Measurements from ENCODE around the gene NSD2. TPM values are rescaled to one million over a fixed set of nuclear protein-coding genes. Genes with fewer than 3 reads are reported as not detected.
A peak's percentile ranks its signal among the peaks of the same experiment; 100 is the strongest.

The NSD2 gene
- total RNA-seq, 1 experiment from 2014 or later = 109 TPM

DNA sequence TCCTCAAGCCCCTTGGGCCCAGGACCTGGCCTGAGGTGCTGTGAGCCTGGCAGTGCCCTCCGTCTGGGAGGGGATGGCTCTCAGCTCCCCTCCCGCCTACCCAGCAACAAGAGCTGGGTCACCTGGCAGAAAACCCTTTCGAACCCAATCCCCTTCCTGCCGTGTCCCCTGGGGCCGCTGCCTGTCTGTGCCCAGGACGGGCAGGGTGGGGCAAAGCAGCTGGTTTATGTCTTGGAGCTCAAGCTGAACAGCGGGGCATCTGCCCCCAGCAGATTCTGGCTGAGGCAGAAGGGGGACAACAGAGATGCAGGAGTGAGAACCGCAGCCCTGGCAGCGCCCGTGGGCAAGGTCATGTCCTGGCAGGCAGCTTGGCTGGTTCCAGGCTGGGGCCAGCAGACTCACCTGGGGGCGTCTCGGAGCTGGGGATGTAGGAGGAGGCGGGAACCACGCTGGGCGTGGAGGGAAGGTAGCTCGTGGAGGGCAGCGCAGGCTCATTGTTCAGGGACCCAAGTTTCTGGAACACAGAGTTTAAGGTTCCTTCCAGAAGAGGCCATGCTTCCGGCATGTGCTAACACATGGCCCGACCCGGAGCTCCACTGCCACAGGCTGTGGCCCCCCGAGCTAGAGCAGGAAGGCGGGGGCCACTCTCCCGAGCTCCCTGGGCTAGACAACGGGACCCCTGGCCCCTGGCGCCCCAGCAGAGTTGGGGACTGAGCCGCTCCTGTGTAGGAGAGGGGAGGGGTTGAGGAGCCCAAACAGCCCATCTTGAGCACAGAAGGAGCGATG, 113.4 kb downstream of the NSD2 start:
- Mint-ChIP-seq H3K9me3 (ENCODE audit: unreplicated experiment) (no peaks in the 10 kb centered on the region), H3K4me1 (ENCODE audit: insufficient read depth, unreplicated experiment) (peaks cover 9% of the 10 kb centered on the region), H3K27me3 (ENCODE audit: insufficient read depth, unreplicated experiment) (no peaks in the 10 kb centered on the region), H3K36me3 (ENCODE audit: insufficient read depth, unreplicated experiment) (peaks cover 80% of the 10 kb centered on the region), H3K27ac (ENCODE audit: low read depth, unreplicated experiment) (peak overlapping the region; percentile 36), H3K4me3 (ENCODE audit: unreplicated experiment) (no peak overlapping the region)
- TF ChIP-seq, protein P1, sequence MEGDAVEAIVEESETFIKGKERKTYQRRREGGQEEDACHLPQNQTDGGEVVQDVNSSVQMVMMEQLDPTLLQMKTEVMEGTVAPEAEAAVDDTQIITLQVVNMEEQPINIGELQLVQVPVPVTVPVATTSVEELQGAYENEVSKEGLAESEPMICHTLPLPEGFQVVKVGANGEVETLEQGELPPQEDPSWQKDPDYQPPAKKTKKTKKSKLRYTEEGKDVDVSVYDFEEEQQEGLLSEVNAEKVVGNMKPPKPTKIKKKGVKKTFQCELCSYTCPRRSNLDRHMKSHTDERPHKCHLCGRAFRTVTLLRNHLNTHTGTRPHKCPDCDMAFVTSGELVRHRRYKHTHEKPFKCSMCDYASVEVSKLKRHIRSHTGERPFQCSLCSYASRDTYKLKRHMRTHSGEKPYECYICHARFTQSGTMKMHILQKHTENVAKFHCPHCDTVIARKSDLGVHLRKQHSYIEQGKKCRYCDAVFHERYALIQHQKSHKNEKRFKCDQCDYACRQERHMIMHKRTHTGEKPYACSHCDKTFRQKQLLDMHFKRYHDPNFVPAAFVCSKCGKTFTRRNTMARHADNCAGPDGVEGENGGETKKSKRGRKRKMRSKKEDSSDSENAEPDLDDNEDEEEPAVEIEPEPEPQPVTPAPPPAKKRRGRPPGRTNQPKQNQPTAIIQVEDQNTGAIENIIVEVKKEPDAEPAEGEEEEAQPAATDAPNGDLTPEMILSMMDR (IDR thresholded peaks at IDR 0.05; ENCODE audit: unreplicated experiment) = no peak
- ChIA-PET CTCF (no interaction called here), POLR2A (interaction anchor here (1.0 kb wide), 1 partner anchor 45 kb away, joined by 4 read pairs; no protein-coding TSS in a partner anchor)
- DNase-seq (ENCODE audit: unreplicated experiment) = no peak
- intact Hi-C loops (cut with micrococcal nuclease) = no loop called here
- no TSS peak for BruUV-seq (replicated peaks)

DNA sequence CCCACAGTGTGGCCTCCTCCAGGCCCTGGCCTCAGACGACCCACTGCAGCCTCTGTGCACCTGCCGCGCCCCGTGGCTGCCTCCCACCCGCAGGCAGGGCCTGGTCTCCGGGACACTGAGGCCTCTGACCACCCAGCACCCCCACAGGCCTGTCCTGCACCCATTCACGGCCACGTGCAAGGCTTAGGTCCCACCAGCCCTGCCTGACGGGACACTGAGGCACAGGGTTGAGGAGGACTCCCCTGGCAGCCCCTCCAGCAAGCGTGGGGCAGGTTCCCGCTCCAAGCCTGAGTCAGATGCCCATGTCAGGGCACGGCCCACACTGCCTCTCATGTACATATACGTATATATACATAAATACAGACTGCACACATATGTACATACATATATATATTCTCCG, 114.1 kb downstream of the NSD2 start:
- BruUV-seq (replicated peaks) = no TSS peak
- Mint-ChIP-seq H3K4me3 (ENCODE audit: unreplicated experiment) (no peak overlapping the region), H3K27me3 (ENCODE audit: insufficient read depth, unreplicated experiment) (no peaks in the 10 kb centered on the region), H3K27ac (ENCODE audit: low read depth, unreplicated experiment) (no peak overlapping the region), H3K4me1 (ENCODE audit: insufficient read depth, unreplicated experiment) (peaks cover 9% of the 10 kb centered on the region), H3K36me3 (ENCODE audit: insufficient read depth, unreplicated experiment) (peaks cover 78% of the 10 kb centered on the region), H3K9me3 (ENCODE audit: unreplicated experiment) (no peaks in the 10 kb centered on the region)
- intact Hi-C loops (cut with micrococcal nuclease) = no loop called here
- POLR2A ChIA-PET = no interaction called here
- TF ChIP-seq, protein P1 (IDR thresholded peaks at IDR 0.05; ENCODE audit: unreplicated experiment) = no peak
- no peak for DNase-seq (ENCODE audit: unreplicated experiment)
- CTCF ChIA-PET = no interaction called here

DNA sequence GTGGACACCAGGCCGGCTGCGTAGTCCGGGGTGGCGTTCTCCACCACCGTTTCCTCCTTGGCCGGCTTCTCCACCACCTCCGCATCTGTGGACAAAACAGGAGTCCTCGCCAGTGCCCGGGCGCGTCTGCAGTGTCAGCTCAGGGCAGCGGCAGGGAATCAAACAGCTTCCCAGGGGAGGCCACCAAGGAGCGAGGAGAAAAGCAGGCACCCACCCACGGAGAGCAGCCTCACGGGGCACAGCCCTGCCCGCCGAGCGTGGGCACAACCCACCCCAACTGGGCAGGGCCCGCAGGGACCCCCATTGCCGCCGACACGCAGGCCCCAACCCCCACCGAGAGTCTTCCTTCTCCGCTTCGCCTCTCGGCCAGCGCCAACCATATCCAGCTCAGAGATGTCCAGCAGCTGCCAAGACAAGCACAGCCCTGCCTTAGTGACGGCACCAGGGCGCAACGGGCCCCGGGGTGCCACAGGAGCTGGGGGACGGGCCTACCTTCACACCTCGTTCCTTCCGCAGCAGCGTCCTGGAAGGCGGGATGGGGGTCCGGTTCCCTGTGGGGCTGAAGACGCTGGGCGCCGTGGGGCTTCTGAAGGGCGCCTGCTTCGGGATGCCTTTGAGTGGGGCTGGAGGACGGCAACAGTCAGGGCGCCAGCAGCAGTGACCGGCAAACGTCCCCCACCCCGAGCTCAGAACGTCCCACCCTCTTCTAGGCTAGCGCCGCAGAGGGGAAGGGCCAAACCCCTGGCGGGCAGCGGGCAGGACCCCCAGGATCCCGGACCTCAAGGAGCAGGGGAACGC, 114.8 kb downstream of the NSD2 start:
- ChIA-PET POLR2A (no interaction called here), CTCF (no interaction called here)
- H3K27ac Mint-ChIP-seq (ENCODE audit: low read depth, unreplicated experiment) = no peak overlapping the region
- no peaks in the 10 kb centered on the region for H3K27me3 Mint-ChIP-seq (ENCODE audit: insufficient read depth, unreplicated experiment)
- peaks cover 9% of the 10 kb centered on the region for H3K4me1 Mint-ChIP-seq (ENCODE audit: insufficient read depth, unreplicated experiment)
- no peak overlapping the region for H3K4me3 Mint-ChIP-seq (ENCODE audit: unreplicated experiment)
- peaks cover 76% of the 10 kb centered on the region for H3K36me3 Mint-ChIP-seq (ENCODE audit: insufficient read depth, unreplicated experiment)
- no TSS peak for BruUV-seq (replicated peaks)
- TF ChIP-seq, protein P1 (IDR thresholded peaks at IDR 0.05; ENCODE audit: unreplicated experiment) = no peak
- intact Hi-C loops (cut with micrococcal nuclease) = no loop called here
- DNase-seq (ENCODE audit: unreplicated experiment) = no peak
- no peaks in the 10 kb centered on the region for H3K9me3 Mint-ChIP-seq (ENCODE audit: unreplicated experiment)

DNA sequence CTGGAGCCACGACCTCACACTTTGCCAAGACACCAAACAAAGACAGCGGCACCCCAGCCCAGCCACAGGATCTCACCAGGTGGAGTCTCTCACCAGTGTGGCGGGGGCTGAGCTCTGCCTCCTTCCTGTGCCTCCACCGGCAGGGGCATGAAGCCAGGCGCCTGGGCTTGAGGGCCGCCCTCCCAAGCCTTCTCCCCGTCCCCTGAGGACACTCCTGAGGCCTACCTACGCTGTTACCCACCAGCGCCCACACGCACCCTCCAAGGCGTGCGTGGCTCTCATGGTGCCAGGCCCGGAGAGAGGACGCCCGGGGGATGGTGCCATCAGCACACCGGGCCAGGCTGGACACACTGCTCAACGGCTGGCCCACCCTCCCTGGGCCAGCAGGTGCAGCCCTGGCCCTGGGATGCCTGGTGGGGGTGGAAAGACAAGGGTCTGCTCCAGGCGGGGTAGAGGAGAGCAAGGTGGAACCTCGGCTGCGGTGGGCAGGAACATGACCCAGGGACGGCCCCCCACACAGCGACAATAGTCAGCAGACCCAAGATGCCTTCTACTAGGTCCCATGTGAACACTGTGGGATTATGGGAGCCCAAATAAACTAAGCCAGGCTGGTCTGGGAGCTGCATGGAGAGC, 115.5 kb downstream of the NSD2 start:
- no peaks in the 10 kb centered on the region for H3K9me3 Mint-ChIP-seq (ENCODE audit: unreplicated experiment)
- CTCF ChIA-PET = no interaction called here
- peaks cover 7% of the 10 kb centered on the region for H3K4me1 Mint-ChIP-seq (ENCODE audit: insufficient read depth, unreplicated experiment)
- H3K27ac Mint-ChIP-seq (ENCODE audit: low read depth, unreplicated experiment) = no peak overlapping the region
- intact Hi-C loops (cut with micrococcal nuclease) = no loop called here
- TF ChIP-seq, protein P1 (IDR thresholded peaks at IDR 0.05; ENCODE audit: unreplicated experiment) = no peak
- H3K36me3 Mint-ChIP-seq (ENCODE audit: insufficient read depth, unreplicated experiment) = peaks cover 69% of the 10 kb centered on the region
- no TSS peak for BruUV-seq (replicated peaks)
- DNase-seq (ENCODE audit: unreplicated experiment) = no peak
- no peaks in the 10 kb centered on the region for H3K27me3 Mint-ChIP-seq (ENCODE audit: insufficient read depth, unreplicated experiment)
- POLR2A ChIA-PET = interaction anchor here (0.6 to 0.7 kb wide), 2 partner anchors 10 to 20 kb away, joined by 4 read pairs; no protein-coding TSS in a partner anchor
- H3K4me3 Mint-ChIP-seq (ENCODE audit: unreplicated experiment) = no peak overlapping the region
